NCI-H345 (cell line): ENCODE data around the gene TBX2.

Experiments
- DNase-seq: peaks from one replicate; lab custom pipeline; 2025; lab: John Stamatoyannopoulos, UW

The TBX2 gene

DNA sequence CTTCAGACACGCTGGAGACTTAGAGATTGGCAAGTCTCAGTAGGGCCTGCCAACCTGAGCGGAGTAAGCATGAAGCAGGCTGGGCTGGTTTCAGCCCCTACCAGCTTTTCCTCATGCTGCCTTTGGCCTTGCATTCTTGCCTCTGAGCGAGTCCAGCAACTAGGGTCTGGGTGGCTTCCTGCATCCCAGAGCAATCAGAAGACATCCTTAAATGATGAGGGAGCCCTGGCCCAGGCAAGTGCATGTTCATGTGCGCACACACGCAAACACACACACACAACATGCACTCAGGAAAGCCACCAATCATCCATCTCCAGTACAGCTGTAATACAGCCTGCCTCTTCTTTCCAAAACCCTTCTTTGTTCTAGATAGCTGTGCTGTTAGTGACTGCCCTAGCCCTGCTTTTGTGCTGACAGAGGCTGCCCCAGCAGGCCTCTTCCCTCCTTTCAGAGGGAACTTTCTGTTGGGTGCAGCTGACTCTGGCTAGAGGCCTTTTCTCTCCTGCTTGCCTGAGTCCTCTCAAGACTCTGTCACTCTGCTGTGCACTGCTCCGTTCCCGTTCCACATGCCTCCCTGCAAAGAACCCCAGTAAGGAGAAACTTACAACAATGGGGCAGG, 30.7 kb upstream of the TBX2 start:
- DNase-seq: no peak

DNA sequence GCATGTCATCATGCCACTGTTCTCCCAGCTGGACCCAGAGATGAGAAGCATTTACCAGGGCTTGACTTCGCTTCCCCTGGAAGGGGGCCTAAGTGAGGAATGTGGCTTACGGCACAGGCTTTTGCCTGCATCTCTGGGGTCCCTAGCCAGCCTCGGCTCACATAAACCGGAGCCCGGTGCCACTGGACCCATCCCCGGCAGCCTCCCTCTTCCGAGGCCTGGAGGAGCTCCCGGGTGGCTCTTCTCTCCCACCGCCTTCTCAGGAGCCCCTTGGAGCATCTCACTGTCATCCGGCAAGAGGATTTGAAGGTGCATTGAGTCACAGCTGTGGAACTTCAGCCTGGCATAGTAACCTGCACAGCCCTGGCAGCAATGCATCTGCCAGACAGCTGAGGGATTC, 29.9 kb upstream of the TBX2 start:
- no peak for DNase-seq

DNA sequence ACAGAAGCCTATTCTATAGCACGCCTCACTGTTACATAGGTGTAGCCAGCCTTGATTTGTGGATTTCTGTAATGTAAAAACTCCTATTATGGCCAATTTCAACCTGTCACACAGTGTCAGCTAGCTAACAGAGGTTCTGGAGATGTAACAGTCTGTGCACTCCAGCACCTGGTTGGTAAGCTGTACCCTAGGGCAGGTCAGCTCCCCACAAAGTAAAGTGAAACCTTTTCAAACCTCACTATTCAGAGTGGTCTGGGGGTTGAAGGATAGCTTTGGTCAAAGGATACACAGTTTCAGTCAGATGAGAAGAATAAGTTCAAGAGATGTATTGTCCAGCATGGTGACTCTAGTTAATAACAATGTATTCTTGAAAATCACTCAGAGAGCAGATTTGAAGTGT, 28.5 kb upstream of the TBX2 start:
- DNase-seq: no peak

DNA sequence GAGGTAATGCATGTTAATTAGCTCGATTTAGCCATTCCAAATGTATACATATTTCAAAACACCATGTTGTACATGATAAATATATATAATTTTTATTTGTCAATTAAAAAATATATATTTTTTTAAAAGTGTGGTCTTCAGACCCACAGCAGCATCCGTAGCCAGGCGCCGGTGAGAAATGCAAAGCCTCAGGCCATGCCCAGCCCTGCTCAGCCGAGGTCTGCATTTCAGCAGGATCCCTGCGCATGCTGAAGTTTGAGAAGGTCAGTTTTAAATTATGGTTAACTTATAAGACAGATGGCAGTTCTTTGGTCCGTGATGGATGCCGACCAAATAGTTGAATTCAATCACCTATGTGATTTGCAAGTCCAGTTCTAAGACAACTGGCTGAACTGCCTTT, 28.0 kb upstream of the TBX2 start:
- DNase-seq: no peak

DNA sequence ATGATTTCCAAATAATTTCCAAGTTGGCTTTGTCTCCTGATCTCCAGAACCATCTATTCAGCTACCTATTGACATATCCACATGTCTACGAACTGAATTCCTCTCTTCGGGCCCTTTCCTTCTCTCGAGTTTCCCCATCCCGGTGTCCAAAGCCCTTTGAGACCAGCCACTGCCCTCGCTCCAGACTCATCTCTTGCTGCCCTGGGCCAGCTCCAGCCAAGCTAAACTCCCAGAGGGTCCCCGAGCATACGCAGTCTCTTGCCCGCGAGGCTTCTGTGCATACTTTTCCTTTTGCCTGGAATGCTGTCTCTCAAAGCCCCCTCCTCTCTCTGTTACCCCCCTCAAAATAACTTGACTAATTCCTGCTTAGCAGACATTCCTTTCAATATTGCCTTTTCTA, 27.2 kb upstream of the TBX2 start:
- DNase-seq: no peak

DNA sequence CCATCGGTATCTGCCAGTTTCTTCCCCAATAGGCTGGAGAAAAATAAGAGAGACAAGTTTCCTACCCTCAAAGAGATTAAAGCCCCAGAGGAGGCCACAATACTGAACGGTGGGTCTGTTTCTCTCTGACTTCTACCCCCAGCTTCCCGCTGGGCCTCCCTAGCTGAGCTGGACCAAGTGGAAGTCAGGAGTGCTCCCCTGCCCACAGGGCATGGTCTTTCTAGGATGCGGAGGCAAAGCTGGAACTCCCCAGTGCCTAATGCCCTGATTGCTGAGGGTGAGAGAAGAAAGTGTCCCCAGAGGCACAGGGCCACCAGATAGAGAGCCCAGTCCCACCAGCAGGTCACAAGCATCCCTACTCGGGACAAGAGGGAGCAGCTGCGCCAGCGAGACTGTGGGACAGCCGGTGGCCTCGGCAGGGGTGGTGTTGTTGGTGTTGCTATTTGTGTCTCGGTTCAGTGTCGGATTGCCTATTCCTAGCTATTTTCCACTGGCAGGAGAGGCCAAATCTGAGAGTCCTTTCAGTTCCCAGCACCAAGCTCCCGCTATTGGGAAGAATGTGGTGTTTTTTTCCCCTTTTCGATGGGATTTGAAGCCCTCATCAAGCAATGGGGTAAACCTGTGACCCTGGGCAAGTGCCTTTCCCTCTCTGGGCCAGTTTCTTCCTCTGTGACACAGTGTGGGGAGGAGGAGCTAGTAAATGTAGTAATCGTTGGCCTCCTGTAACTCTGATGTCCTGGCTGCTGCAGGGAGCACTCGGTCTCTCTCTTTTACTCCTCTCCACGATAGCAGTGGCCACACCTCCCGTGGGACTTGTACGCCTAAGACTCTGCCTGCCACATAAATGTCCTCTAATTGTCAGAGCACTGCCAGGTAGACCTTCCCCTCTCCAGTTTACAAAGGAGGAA, 22.5 kb upstream of the TBX2 start:
- DNase-seq: no peak

DNA sequence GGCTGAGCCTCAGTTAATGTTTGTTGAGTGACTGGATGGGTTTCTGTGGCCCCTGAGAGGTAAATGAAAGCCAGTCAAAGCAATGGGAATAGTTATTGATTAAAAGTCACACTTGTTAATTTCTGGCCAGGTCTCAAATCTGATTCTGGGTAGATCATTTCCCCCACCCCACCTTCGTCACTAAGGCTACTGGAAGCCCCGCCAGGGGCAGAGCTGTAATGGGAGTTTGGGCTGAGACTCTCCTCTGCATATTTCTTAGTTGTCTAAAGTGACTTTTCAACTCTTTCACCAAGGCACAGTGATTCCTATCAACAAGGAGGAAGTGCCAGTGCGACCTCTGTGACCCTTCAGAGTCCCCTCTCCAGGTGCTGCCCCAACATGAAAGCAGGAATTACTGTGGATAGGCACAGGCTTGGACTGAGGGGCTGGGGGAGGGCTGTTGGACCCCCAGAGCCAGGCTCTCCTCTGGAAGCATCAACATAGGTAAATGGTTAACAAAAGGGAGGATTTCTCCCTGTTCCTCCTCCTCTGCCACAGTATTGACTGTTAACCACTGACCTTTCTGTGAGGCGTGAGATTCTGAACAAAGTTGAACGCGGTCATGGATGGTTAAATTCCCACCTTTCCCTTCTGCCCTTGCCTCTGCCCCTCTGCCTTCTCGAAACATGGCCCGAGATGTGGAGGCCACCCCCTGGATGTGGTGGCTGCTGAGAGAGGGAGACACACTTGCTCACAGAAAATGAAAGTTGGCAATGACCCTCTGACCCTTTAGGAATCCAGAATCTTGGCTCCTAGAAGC, 20.8 kb upstream of the TBX2 start:
- no peak for DNase-seq

DNA sequence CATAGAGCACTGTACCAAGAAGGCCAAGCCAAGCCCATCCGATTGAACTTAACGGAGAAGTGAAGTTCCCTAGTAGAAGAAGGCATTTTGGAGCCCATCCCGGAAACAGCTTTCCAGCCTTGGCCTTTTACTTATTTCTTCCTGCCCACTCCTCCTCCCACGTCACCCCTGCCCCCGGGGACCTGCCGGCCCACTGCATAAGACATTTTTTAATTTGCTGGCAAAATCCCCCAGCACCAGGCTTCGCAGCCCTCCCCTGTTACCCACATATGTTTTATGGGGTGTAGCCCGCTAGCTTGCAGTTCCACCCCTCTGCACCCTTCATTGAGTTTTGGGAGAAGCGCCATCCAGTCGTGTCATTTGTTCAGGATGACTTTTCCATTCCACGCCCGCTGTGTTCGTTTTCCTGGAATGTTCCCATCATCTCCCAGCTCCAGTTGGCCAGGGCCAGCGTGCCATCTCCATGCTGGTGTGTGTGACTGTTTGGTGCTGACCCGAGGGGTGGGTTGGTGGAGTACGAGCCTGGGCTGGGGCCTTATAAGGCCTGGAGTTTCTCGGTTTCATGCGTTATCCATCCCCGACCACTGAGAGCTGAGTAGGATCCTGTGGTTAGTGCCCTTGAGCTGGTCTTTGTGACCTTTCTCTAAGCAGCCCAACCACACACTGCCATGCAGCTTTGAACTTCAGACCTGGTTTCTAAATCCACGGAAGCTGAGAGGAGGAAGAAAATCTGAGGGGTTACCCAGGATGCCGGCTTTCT, 20.0 kb upstream of the TBX2 start:
- DNase-seq: no peak

DNA sequence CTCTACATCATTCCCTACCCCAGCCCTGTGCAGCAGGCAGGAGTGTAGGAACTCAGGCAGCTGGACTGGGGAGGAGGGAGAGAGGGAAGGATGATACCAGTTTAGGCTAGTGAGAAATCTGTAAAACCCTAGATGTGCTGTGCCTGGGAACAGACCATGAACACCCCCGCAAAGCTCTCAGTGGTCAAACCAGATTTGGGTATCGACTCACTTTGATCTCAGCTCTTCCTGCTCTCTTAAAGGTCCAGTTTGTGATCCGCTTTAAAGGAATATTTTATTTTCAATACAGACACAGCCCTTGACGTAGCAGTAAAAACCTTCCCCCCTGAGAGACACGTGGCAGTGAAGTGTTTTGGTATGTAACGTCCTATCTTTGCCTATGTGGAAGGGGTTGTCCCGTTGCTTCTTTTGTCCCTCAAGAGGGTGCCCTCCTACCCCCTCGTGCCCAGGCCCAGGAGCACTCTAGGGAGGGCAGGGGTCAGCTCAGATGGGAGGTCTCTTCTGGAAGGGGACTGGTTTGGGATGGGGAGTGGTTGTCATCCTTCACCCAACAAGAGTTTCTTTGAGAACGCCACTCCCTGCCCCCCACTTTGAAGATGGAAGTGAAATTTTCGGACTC, 19.3 kb upstream of the TBX2 start:
- DNase-seq: no peak

DNA sequence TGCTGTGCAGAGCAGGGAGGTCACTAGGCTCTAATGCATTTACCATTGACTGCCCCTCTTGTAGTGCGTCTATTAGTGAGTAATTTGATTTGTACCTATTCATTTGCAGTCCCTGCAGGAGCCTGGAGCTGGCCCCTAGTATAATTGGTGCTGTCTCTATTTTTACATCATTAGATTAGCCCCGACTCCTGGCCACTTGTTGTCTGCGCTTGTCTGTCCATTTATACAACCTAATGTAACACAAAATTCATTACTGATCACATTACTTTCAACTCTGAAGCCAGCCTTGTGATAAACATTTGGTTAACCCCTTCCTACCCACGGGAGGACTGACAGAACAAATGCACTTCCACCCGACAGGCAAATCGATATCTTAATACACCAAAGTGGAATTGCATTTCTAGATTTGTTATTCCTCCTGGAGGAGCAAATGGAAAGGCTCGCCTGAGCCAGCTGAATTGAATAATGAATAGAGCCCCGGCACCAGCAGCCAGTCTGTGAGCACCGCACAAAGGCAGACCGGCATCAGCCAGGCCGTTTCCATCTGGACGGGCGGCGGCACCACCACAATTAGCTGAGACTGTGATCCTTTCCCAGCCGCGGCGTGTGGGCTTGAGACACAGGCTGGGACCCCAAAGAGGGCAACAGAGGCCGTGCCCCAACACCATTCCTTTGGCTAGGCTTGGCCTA, 18.7 kb upstream of the TBX2 start:
- no peak for DNase-seq

DNA sequence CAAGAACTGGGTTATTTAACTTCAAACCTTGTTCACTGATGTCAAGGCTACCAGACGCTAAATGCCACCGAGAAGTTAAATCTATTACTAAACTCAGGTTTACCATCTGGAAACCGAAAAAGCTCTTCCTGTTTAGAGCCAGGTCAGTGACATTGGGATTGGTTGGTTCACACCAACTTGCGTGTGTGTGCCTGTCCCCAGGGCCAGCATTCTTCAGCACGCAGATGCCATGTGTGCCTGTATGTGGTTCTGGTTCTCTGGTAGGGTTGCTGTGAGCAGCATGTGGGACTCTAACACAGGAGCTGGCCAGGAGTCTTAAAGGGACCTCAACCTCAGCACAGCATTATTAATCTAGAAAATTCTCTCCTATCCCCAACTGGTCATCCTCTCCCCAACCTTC, 18.1 kb upstream of the TBX2 start:
- DNase-seq: no peak

DNA sequence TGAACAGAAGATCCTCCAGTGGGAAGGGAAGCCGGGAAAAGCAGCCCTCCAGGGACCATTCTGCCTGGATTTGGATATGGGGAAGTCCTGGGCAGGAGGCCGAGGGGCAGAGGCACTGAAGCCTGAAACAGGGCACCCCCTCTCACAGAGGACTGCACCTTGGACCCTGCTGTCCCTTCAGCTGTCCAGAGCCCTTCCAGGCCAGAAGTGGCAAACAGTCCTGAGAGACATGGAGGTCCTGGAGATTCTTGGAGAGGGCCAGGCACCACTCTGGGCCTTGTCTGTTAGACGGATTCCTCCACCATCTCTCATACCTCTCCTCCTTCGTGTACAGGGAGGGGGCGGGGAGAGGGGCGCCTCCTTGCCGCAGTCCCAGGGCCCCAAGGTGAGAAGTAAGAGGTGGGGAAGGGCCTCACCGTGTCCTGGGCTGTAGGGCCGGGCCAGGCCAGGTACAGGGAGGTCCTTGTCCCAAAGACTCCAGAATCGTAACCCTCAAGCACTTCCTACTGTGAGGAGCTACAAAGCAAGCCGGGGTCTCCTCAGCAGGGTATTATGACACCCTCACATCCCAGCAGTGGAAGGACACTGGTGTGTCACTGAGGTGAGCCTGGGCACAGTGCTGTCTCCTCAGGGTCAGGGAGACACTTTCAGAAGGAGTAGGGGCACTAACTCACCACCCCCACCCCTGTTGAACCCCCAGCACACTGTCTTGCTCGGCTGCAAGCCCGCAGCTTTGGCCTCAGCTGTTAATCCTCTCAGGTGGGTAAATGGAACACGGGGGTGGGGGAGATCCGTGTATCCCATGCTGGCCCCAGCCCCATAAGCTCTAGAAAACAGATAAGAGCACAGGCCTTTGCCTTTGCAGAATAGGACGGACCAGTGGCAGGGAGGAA, 16.6 kb upstream of the TBX2 start:
- DNase-seq: no peak

DNA sequence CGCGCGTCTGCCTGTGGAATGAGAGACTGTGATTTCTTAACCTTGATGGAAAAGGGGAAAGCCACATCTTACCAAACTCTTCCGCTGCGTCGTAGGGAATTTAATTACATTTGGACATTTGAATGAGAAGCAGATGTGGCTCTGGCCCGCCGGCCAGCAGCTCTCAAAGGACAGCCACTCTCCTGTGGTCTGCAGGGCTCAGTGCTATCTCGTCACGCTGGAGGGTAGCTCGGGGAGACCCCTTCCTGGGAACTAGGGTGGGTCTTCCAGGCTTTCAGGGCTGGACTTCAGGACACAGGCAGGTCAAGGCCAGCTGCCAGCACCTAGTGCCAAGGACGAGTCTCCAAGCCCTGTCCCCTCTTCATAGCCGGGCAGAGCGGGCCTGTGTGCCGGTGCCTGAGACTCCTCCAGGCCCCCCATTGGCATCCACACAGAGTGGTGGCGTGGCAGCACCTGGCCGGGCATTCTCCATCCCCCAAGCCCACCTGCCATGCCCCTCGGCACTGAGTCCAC, 15.9 kb upstream of the TBX2 start:
- DNase-seq: no peak

DNA sequence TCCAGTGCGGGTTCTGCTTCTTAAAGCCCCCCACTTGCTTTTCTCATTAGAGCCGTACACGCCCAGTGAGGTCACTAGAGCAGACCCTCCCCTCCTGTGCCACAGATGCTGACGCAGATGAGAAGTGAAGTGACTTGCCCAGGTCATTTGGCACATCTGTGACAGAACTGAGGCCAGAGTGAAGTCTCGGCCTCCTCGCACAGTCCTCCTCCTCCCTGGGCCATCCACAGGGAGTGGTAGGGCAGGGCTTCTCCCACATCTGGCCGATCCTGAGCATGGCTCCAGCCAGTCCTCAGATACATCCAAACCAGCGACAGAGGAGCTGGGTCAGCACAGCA, 15.3 kb upstream of the TBX2 start:
- no peak for DNase-seq

DNA sequence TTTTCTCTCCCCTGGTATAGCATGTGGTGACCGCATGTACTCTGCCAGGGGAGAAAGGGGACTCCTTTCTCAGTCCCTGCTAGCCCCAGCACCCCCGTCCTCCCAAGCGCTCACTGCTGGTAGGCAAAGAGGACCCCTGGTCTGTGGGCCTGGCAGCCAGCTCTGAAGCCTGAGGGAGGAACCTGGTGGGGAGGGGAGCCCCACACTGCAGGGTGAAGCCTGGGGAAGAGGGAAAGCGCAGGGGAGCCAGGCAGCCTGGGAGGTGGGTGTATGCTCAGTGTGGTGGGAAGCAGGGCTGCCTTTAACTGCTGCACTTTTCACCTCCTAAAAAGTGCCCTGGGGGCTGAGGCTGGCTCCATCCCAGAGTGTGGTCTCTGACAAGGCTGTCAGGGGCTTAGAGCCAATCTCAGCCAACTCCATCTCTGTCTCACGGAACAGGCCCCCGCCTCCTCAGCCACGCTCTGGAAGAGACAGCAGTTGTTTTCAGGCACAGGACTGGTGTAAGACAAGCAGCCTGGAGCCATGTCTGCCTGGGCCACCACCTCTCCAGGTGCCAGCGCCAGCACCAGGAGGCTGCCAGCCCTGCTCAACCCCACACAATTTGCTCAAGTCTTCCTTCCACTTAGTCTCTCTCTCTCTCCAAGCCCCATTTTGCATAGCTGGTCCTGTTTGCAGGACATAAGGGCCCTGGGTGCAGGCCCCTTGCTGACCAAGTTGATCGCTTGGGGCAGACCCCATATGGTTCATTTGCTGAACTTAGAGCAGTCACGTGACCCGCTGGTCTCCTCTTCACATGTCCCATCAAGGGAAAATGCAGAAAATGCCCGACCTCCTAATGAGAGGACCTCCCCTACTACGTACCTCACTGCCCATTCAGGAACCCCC, 14.7 kb upstream of the TBX2 start:
- DNase-seq: no peak

DNA sequence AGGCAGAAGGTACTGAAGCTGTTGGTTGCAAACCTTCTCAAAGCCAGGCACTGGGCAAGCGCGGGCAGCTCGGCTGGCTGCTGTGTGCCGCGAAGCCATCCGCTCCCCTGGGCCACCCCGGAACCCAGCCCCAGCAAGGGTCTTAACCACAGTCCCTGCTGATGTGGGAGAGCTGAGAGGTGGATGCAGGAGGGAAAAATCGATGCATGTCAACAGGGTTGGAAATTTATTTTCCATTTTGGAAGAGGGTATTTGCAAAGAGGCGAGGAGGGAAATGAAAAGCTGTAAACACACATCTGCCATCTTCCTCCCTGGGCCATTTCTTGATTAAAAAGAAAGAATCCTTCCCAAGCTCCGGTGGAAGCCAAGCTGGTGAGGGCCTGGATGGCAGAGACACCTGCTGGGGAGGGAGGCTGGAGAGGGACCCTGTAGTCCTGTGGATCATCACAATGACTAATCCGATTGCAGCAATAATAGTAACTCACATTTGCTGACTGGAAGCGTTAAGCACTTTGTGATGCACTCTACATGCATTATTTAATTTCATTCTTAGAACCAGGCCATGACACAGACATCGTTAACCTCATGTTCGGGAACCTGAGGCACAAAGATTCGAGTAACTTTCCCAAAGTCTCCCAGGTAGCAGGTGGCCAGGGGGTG, 13.9 kb upstream of the TBX2 start:
- DNase-seq: no peak

DNA sequence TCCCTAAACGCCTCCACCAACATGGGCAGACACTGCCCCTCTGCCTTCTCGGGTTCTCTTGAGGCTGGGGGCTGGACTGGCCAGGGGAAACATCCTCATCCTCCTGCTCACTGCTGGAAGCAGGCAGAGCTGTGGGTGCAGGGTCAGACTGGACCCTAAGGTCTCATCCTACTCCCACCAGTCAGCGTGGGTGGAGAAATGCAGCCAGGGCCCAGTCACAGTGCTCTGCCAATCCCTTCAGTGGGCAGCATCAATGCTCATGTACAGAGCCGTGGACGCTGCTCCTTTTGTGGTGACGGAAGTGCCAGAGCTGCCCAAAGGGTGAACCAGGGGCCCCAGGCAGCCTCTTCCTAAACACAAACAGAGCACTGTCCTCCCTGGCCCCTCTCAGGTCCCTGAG, 13.4 kb upstream of the TBX2 start:
- DNase-seq: no peak

DNA sequence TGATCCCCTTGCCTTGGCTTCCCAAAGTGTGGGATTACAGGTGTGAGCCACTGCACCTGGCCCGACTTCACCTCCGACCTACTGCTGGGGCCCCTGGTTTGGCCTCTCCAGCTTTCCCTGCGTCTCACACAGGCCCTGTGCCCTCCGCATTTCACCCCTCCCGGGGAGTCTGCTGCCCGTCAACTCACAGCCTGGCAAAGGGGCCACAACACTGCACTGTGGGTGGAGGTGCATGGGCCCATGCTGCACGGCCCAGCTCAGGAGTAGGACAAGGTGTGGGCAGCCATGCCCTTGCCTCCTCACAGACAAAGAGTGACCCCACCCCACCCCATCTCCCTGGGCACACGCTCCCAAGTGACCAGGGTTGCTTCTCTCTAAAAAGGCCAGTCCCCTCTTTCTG, 12.6 kb upstream of the TBX2 start:
- no peak for DNase-seq
